ENCODE data around the gene SPAG7.

Gene SPAG7

GRCh38 chr17:4953451-4953961, 14.1 kb downstream of the SPAG7 start:
- H3K9me3 ChIP-seq (ENCODE audit: control insufficient read depth, low read length) = no peaks in the 10 kb centered on the region
- no peak overlapping the region for H3K4me3 ChIP-seq (ENCODE audit: low read depth, low read length)
- H3K27ac ChIP-seq = no peak overlapping the region
- no peaks in the 10 kb centered on the region for H3K36me3 ChIP-seq (ENCODE audit: control insufficient read depth, insufficient read depth, low read length)
- no peak overlapping the region for H3K9ac ChIP-seq
- H3K27me3 ChIP-seq (ENCODE audit: control insufficient read depth, insufficient read depth, low read length) = no peaks in the 10 kb centered on the region
- TF ChIP-seq CTCF (IDR thresholded peaks at IDR 0.05) = no peak
- H3K79me2 ChIP-seq = no peaks in the 10 kb centered on the region
- peaks cover 12% of the 10 kb centered on the region for H3K4me1 ChIP-seq
- H2AFZ ChIP-seq = no peak overlapping the region
- H3K4me2 ChIP-seq (ENCODE audit: low read length) = no peak overlapping the region

GRCh38 chr17:4951486-4951885, 16.1 kb downstream of the SPAG7 start:
- H2AFZ ChIP-seq = no peak overlapping the region
- no peaks in the 10 kb centered on the region for H3K9me3 ChIP-seq (ENCODE audit: control insufficient read depth, low read length)
- no peak for TF ChIP-seq CTCF (IDR thresholded peaks at IDR 0.05)
- H3K4me2 ChIP-seq (ENCODE audit: low read length) = no peak overlapping the region
- no peak overlapping the region for H3K27ac ChIP-seq
- no peaks in the 10 kb centered on the region for H3K27me3 ChIP-seq (ENCODE audit: control insufficient read depth, insufficient read depth, low read length)
- no peaks in the 10 kb centered on the region for H3K36me3 ChIP-seq (ENCODE audit: control insufficient read depth, insufficient read depth, low read length)
- peaks cover 4% of the 10 kb centered on the region for H3K79me2 ChIP-seq
- peaks cover 12% of the 10 kb centered on the region for H3K4me1 ChIP-seq
- no peak overlapping the region for H3K4me3 ChIP-seq (ENCODE audit: low read depth, low read length)
- H3K9ac ChIP-seq = no peak overlapping the region

GRCh38 chr17:4950746-4951204, 16.8 kb downstream of the SPAG7 start, which contains the start of gene ENO3:
Gene ENO3, plus strand, starts transcription at chr17:4951119. Its CDS starts 711 bp downstream, at chr17:4951830.
- Histone ChIP-seq H3K9ac (no peak within 1 kb of the TSS), H2AFZ (peak within 1 kb of the TSS; percentile 79), H3K79me2 (peaks cover 4% of the 10 kb centered on the region), H3K9me3 (ENCODE audit: control insufficient read depth, low read length) (no peaks in the 10 kb centered on the region), H3K4me3 (ENCODE audit: low read depth, low read length) (peak within 1 kb of the TSS; percentile 50), H3K27me3 (ENCODE audit: control insufficient read depth, insufficient read depth, low read length) (no peaks in the 10 kb centered on the region), H3K36me3 (ENCODE audit: control insufficient read depth, insufficient read depth, low read length) (no peaks in the 10 kb centered on the region), H3K4me1 (peaks cover 6% of the 10 kb centered on the region), H3K27ac (peak within 1 kb of the TSS; percentile 51), H3K4me2 (ENCODE audit: low read length) (peak within 1 kb of the TSS; percentile 79)
- TF ChIP-seq CTCF (IDR thresholded peaks at IDR 0.05) = no peak

- no peak for TF ChIP-seq CTCF (IDR thresholded peaks at IDR 0.05)
- Histone ChIP-seq H2AFZ (peak overlapping the region; percentile 79), H3K79me2 (peaks cover 4% of the 10 kb centered on the region), H3K4me2 (ENCODE audit: low read length) (peak overlapping the region; percentile 79), H3K36me3 (ENCODE audit: control insufficient read depth, insufficient read depth, low read length) (no peaks in the 10 kb centered on the region), H3K9me3 (ENCODE audit: control insufficient read depth, low read length) (no peaks in the 10 kb centered on the region), H3K27me3 (ENCODE audit: control insufficient read depth, insufficient read depth, low read length) (no peaks in the 10 kb centered on the region), H3K4me3 (ENCODE audit: low read depth, low read length) (peak overlapping the region; percentile 50), H3K9ac (no peak overlapping the region), H3K27ac (peak overlapping the region; percentile 51), H3K4me1 (peaks cover 8% of the 10 kb centered on the region)
Observed at GRCh38 chr17:4950075-4950745, 17.4 kb downstream of the SPAG7 start.

All from parathyroid adenoma (tissue), 2 donors.